Endothelial cell of umbilical vein (primary cell): ENCODE results near the gene NSUN7. TPM values are rescaled to one million over a fixed set of nuclear protein-coding genes. Genes with fewer than 3 reads are reported as not detected.

ENCODE experiments used
- BruUV-seq: library from RNA; stranded (reverse); fragments of 400-500 nt; replicated peaks from 2 replicates; lab custom pipeline; 2021; lab: Mats Ljungman, UMichigan
- CTCF ChIA-PET: fragments of 300-600, 350-600 bp; sonication (Branson Sonifier 250); formaldehyde crosslinking; loops from one replicate; lab custom pipeline; 2021; ENCODE audit warnings: antibody characterized with exemption, inconsistent platforms; lab: Charles Lee
- POLR2A ChIA-PET: fragments of 300-600, 350-600 bp; sonication (Branson Sonifier 250); formaldehyde crosslinking; loops from one replicate; lab custom pipeline; 2021; ENCODE audit warnings: antibody characterized with exemption, inconsistent platforms; lab: Charles Lee
- DNase-seq: peaks from one replicate; pipeline ENCODE4 v3.0.0-alpha.2; 2011; ENCODE audit warnings: low read depth, low spot score
- FAIRE-seq: peaks from 2 replicates; lab custom pipeline; 2011; peaks lifted over from hg19 to GRCh38; lab: Jason Lieb, UNC
- H2AFZ ChIP-seq: 2 replicates; pipeline ENCODE4 v1.6.0; 2012; ENCODE audit warnings: low read depth, low read length, control low read depth, inconsistent platforms
- H3K27ac ChIP-seq: 2 replicates; pipeline ENCODE4 v1.5.1; 2011; ENCODE audit warnings: low read depth, mild to moderate bottlenecking, control low read depth, low read length, moderate library complexity; ENCODE audit not compliant: insufficient read depth
- H3K27me3 ChIP-seq, 2 experiments: 2 replicates each; pipeline versions ENCODE4 v1.6.0 to v1.6.1; 2011; ENCODE audit warnings: low read length in 2 of 2, mixed read lengths in 1 of 2; ENCODE audit not compliant: control insufficient read depth in 2 of 2, insufficient read depth in 2 of 2
- H3K36me3 ChIP-seq, 2 experiments: 2 replicates in 1 of 2; 3 replicates in 1 of 2; pipeline ENCODE4 v1.5.1; 2011; ENCODE audit warnings: low read length in 2 of 2, mild to moderate bottlenecking in 1 of 2, moderate library complexity in 1 of 2; ENCODE audit not compliant: control insufficient read depth in 2 of 2, insufficient read depth in 2 of 2; ENCODE audit errors: extremely low read depth in 1 of 2
- H3K4me1 ChIP-seq: 3 replicates; pipeline ENCODE4 v1.5.1; 2011; ENCODE audit warnings: mild to moderate bottlenecking, low read length; ENCODE audit not compliant: control insufficient read depth, insufficient read depth; ENCODE audit errors: extremely low read depth
- H3K4me2 ChIP-seq: 2 replicates; pipeline ENCODE4 v1.6.1; 2011; ENCODE audit warnings: low read length, control low read depth, mixed read lengths; ENCODE audit not compliant: insufficient read depth
- H3K4me3 ChIP-seq, 3 experiments: fragments of 200-600 bp in 1 of 3; sonication (generic), shearing (Covaris generic) in 1 of 3; replicated peaks in 1 of 3; 2 replicates each; pipeline ENCODE4 v1.5.1; 2011 to 2016; ENCODE audit warnings: control low read depth in 3 of 3, low read length in 3 of 3, mild to moderate bottlenecking in 2 of 3, inconsistent platforms in 1 of 3, low read depth in 1 of 3, moderate library complexity in 1 of 3; ENCODE audit not compliant: insufficient read depth in 1 of 3
- H3K79me2 ChIP-seq: 2 replicates; pipeline ENCODE4 v1.6.0; 2012; ENCODE audit warnings: low read length, inconsistent platforms; ENCODE audit not compliant: control insufficient read depth, insufficient read depth
- H3K9ac ChIP-seq: replicated peaks from 2 replicates; pipeline ENCODE3; 2011; ENCODE audit warnings: low read length, control low read depth; ENCODE audit not compliant: insufficient read depth; ENCODE audit errors: extremely low read depth
- H3K9me1 ChIP-seq: replicated peaks from 3 replicates; pipeline ENCODE4 v1.6.0; 2011; ENCODE audit warnings: mild to moderate bottlenecking, low read length; ENCODE audit not compliant: control insufficient read depth, insufficient read depth; ENCODE audit errors: extremely low read depth
- H3K9me3 ChIP-seq: replicated peaks from 2 replicates; pipeline ENCODE4 v1.5.1; 2012; ENCODE audit warnings: low read length, inconsistent platforms; ENCODE audit not compliant: control insufficient read depth, insufficient read depth
- H4K20me1 ChIP-seq: replicated peaks from 2 replicates; pipeline ENCODE3; 2011; ENCODE audit warnings: mild to moderate bottlenecking, low read length; ENCODE audit not compliant: control insufficient read depth, insufficient read depth; ENCODE audit errors: extremely low read depth
- EZH2 ChIP-seq: IDR thresholded peaks from 2 replicates; pipeline ENCODE4 v1.6.1; 2012; ENCODE audit warnings: borderline replicate concordance, low read depth, mild to moderate bottlenecking, moderate library complexity, low read length, inconsistent platforms; ENCODE audit not compliant: severe bottlenecking
- FOS ChIP-seq: IDR thresholded peaks from 2 replicates; pipeline ENCODE4 v1.6.1; 2011; ENCODE audit warnings: mild to moderate bottlenecking, low read length, moderate library complexity, borderline replicate concordance; ENCODE audit not compliant: insufficient read depth
- GATA2 ChIP-seq: IDR thresholded peaks from 2 replicates; pipeline ENCODE4 v1.7.0; 2011; ENCODE audit warnings: low read depth, mild to moderate bottlenecking, moderate library complexity, mixed read lengths, low read length; ENCODE audit not compliant: insufficient read length, insufficient read depth
- JUN ChIP-seq: IDR thresholded peaks from 2 replicates; pipeline ENCODE4 v1.6.1; 2011; ENCODE audit warnings: borderline replicate concordance, low read depth; ENCODE audit not compliant: insufficient read length, insufficient read depth
- MYC ChIP-seq: IDR thresholded peaks from one replicate; pipeline ENCODE4 v1.6.1; 2011; ENCODE audit warnings: mild to moderate bottlenecking, low read depth, low read length
- POLR2A ChIP-seq: IDR thresholded peaks from 2 replicates; pipeline ENCODE4 v1.6.1; 2012; ENCODE audit warnings: low read depth, mild to moderate bottlenecking, control low read depth, low read length
- POLR2AphosphoS5 ChIP-seq: IDR thresholded peaks from 2 replicates; pipeline ENCODE4 v1.6.1; 2012; ENCODE audit warnings: low read depth, mild to moderate bottlenecking, control low read depth, low read length, moderate library complexity; ENCODE audit not compliant: insufficient read depth
- dilution Hi-C: fragments of 300-500 bp; cut with MboI; formaldehyde crosslinking; loops from one replicate; pipeline ENCODE4 v1.15.0; 2019; ENCODE audit warnings: low sequenced_read_pairs; ENCODE audit not compliant: extremely low pct_ligation_motif_present
- intact Hi-C: fragments of 100-400 bp; cut with micrococcal nuclease; formaldehyde crosslinking; loops from one replicate; pipeline ENCODE4 v1.10.0; 2022
- polyA plus RNA-seq, 4 experiments: library from polyadenylated mRNA; depleted of rRNA in 3 of 4; stranded (reverse) in 3 of 4; unstranded in 1 of 4; fragments of >200 nt; gene quantifications; 2 replicates each; pipeline versions ENCODE4 v1.2.1 to v1.2.3, GENCODE V29; 2011 to 2012; ENCODE audit warnings: missing spikeins in 1 of 4
- total RNA-seq: library from RNA; stranded (reverse); gene quantifications from 2 replicates; pipeline ENCODE4 v1.2.3, GENCODE V29; 2021
- TF ChIP-seq, protein P1 (sequence below): IDR thresholded peaks from 2 replicates; pipeline ENCODE4 v1.6.1; 2011; ENCODE audit not compliant: insufficient read depth, insufficient read length
- TF ChIP-seq, protein P2 (sequence below), 2 donors: IDR thresholded peaks; 1 replicate in 1 of 2; 2 replicates in 1 of 2; pipeline ENCODE4 v1.5.1; 2011; ENCODE audit warnings: low read length in 2 of 2, mild to moderate bottlenecking in 2 of 2, moderate library complexity in 2 of 2, control low read depth in 1 of 2, inconsistent platforms in 1 of 2, low read depth in 1 of 2; ENCODE audit not compliant: insufficient read depth in 1 of 2; ENCODE audit errors: extremely low read depth in 1 of 2

Gene NSUN7
- total and polyA plus RNA-seq, 2 donors (not counting 3 experiments of a cell fraction or from before 2014, with no cell fraction given): 0.03 to 0.20 TPM

DNA sequence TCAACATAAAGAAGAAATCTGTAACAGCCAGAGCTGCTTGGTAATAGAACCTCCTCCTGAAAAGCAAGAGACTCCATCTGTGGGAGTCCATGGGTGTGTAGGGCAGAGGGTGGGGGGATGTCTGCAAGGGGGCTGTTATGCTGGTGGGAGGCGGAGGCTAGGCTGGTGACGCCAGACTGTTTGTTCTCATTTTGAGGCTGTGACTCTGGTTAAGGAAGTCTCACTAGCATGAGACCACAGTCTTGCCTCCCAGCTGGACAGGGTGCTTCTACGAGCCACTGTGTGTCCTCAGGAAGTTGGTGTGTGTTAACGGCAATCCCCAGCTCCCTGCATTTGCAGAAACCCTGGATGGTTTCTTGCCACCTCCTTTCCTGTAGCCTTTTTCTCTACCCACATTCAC is 79.8 kb downstream of the NSUN7 start:
- POLR2A ChIA-PET: no interaction called here
- no TSS peak for BruUV-seq
- CTCF ChIA-PET: interaction anchor here (1.1 kb wide), 1 partner anchor 12 kb away, joined by 3 read pairs; no protein-coding TSS in a partner anchor
- H3K9me3 ChIP-seq: no peaks in the 10 kb centered on the region
- DNase-seq (no peak), FAIRE-seq (no peak)
- H3K79me2 ChIP-seq: no peaks in the 10 kb centered on the region
- H2AFZ ChIP-seq: no peak overlapping the region
- intact Hi-C loops: no loop called here
- no peak overlapping the region for H3K4me2 ChIP-seq
- H3K4me1 ChIP-seq: no peaks in the 10 kb centered on the region
- H3K27me3 ChIP-seq: no peaks in the 10 kb centered on the region
- peaks cover 14 to 29% of the 10 kb centered on the region in 2 experiments for H3K36me3 ChIP-seq
- H3K9ac ChIP-seq: no peak overlapping the region
- no peak for TF ChIP-seq EZH2
- TF ChIP-seq, protein P1, sequence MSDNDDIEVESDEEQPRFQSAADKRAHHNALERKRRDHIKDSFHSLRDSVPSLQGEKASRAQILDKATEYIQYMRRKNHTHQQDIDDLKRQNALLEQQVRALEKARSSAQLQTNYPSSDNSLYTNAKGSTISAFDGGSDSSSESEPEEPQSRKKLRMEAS: no peak
- no peak for TF ChIP-seq GATA2
- no peak for TF ChIP-seq FOS
- TF ChIP-seq MYC: no peak
- no peak for TF ChIP-seq POLR2AphosphoS5
- TF ChIP-seq, protein P2, sequence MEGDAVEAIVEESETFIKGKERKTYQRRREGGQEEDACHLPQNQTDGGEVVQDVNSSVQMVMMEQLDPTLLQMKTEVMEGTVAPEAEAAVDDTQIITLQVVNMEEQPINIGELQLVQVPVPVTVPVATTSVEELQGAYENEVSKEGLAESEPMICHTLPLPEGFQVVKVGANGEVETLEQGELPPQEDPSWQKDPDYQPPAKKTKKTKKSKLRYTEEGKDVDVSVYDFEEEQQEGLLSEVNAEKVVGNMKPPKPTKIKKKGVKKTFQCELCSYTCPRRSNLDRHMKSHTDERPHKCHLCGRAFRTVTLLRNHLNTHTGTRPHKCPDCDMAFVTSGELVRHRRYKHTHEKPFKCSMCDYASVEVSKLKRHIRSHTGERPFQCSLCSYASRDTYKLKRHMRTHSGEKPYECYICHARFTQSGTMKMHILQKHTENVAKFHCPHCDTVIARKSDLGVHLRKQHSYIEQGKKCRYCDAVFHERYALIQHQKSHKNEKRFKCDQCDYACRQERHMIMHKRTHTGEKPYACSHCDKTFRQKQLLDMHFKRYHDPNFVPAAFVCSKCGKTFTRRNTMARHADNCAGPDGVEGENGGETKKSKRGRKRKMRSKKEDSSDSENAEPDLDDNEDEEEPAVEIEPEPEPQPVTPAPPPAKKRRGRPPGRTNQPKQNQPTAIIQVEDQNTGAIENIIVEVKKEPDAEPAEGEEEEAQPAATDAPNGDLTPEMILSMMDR (IDR thresholded peaks at IDR 0.05; ENCODE audit: extremely low read depth in 1 of 2, insufficient read depth in 1 of 2, low read depth in 1 of 2, low read length in 2 of 2): no peak
- no peak for TF ChIP-seq POLR2A
- TF ChIP-seq JUN: no peak
- H3K27ac ChIP-seq: no peak overlapping the region
- no peak overlapping the region for H3K4me3 ChIP-seq
- no peaks in the 10 kb centered on the region for H4K20me1 ChIP-seq
- no peaks in the 10 kb centered on the region for H3K9me1 ChIP-seq
- dilution Hi-C loops: no loop called here
